ENCODE results near the gene LRP4.

DNA sequence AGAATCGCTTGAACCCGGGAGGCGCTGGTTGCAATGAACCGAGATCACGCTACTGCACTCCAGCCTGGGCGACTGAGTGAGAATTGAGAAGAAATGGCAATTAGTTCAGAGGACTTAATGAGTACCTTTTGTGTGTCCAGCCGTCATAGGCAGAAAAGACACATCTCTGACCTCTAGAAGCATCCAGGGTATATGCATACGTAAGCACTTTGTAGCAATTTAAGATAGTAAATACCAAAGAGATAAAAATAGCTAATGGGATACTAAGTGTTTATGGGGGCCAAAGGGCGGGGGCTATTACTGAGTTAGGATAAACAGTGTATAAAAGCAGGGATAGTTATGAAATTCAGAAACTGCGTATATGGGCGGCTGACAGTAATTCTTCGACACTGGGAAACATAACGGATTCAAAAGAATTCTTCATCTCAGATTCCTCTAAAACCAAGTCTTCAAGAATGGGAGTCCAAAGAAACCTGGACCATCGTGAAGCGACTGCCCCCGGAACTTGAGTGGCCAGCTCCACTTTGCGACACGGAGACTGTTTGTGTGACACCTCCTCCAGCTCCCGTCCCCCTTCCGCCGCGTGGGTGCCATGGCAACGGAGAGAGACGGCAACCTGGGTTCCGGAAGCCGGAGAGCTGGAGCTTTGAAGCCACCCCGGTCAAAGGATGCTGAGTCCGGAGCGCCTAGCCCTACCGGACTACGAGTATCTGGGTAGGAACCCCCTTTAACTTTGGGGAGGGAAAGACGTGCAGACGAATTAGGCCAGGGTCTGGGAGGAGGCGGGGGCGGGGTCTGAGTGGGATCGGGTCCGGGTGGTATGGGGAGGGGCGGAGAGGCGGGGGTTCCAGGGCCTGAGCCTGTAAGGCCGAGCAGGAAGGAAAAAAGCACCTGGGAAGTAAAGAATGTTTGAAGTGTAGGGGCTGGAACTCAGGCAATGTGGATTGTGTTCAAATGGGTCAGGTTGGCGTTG lies 18.1 kb upstream of the LRP4 start, which contains the start of gene CSTPP1:
- TF ChIP-seq EZH2 (IDR thresholded peaks at IDR 0.05; ENCODE audit: borderline replicate concordance, insufficient read depth, low read length, poor library complexity, severe bottlenecking) (no peak), POLR2AphosphoS5 (IDR thresholded peaks at IDR 0.05) (peak; percentile 82), TAF1 (IDR thresholded peaks at IDR 0.05; ENCODE audit: low read depth) (no peak), RAD21 (conservative IDR thresholded peaks at IDR 0.05) (peak; percentile 24), SMC3 (conservative IDR thresholded peaks at IDR 0.05; ENCODE audit: poor library complexity) (peak; percentile 50)
